Suprapubic skin (tissue), 4 donors: ENCODE data around the gene NUTM2D.
"Not testable (repeated sequence)": the region's sequence is repeated elsewhere in the genome, so short reads cannot be mapped to it uniquely, and the experiment has no call there.

Experiments
- CTCF ChIP-seq, 2 donors: fragments of 200-600 bp in 1 of 2; fragments of 450-650 bp in 1 of 2; sonication (generic) in 1 of 2; IDR thresholded peaks; one replicate each; pipeline ENCODE4 v1.5.1; 2016 to 2019; ENCODE audit warnings: antibody characterized with exemption in 2 of 2, mild to moderate bottlenecking in 1 of 2, moderate library complexity in 1 of 2
- EP300 ChIP-seq: sonication (generic); formaldehyde crosslinking; IDR thresholded peaks from one replicate; pipeline ENCODE4 v1.6.1; 2017; ENCODE audit warnings: antibody characterized with exemption
- POLR2A ChIP-seq, 2 donors: fragments of 450-650 bp; IDR thresholded peaks; one replicate each; pipeline ENCODE4 v1.6.1; 2017; ENCODE audit warnings: antibody characterized with exemption in 2 of 2, mild to moderate bottlenecking in 2 of 2, moderate library complexity in 2 of 2
- POLR2AphosphoS5 ChIP-seq, 3 donors: sonication (generic); formaldehyde crosslinking; IDR thresholded peaks; one replicate each; pipeline ENCODE4 v1.6.1; 2017; ENCODE audit warnings: antibody characterized with exemption in 3 of 3

GRCh38 chr10:87321505-87321904 lies 36.0 kb upstream of the NUTM2D start:
- TF ChIP-seq POLR2AphosphoS5 (IDR thresholded peaks at IDR 0.05); POLR2A (IDR thresholded peaks at IDR 0.05); CTCF (IDR thresholded peaks at IDR 0.05); EP300: not testable (repeated sequence)
